GM19025 (cell line): ENCODE results near the gene JKAMP.

Experiments
- ATAC-seq: cut with Tn5 transposase; IDR thresholded peaks from one replicate; pipeline ENCODE4 v1.9.1; 2021; ENCODE audit warnings: mild to moderate bottlenecking, low read depth, moderate library complexity; ENCODE audit not compliant: unreplicated experiment

JKAMP gene

DNA sequence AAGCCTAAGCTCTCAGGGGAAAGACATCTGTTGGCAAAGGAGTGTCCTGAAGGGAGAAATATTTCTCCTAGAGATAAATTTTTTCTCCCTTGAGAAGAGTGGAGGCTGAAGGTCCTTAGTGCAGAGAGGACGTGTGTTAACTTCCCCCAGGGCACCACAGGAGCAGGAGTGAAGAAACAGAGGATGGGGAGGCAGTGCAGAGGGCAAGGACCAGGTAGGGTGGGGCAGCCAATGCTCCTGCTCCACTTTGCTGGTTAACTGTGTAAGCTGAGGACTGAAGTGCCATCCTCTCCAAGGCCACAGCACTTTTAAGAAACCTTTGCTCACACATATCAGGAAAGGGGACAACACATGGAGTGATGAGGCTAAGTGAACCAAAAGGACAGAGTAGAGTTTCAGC lies 4.2 kb upstream of the JKAMP start:
- ATAC-seq, result no peak

DNA sequence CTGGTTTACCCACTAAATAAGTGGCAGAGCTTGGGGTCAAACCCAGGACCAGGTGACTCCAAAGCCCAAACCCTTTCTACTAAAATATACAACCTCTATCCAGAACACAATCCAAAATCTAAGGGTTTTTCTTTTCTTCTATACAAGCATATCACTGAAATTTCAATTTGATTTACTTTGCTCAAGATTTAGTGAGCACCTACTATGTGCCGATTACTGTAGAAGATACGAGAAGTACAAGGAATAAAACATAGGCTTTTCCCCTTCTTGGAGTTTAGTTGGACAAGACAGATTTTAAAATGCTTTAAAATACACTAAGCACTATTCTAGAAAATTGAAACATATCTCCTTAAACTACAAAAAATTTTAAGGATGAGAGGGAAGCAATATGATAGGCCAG lies 2.9 kb upstream of the JKAMP start:
- ATAC-seq, result no peak

DNA sequence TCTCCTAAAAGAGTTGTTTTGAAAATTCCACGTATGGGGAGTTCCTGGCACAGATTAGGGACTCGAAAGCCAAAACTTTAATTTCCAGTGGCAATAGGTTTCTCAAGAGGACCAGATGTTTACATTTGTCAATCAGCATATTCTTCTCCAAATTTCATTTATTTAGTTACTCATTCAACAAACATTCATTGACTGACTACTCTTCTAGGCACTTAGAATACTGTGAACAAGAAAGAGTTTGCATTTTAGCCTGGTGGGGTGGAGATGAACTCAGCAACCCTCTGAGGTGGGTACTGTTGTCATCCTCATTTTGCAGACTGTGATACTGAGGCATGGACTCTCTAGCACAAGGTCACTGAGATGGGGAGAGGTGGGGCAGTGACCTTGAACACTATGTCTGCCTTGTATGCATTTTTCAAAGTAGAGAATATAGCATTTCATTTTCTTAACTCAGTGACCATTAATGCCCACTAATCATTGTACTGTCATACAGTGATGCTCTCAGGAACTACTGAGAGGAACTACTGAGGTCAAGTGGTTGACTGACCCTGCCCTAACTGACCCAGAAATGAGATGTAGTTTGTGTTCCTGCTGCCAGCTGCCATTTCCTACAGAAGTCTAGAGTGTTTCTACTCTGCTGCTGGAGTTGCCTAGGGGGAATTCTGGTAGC lies 2.3 kb upstream of the JKAMP start:
- no peak for ATAC-seq

DNA sequence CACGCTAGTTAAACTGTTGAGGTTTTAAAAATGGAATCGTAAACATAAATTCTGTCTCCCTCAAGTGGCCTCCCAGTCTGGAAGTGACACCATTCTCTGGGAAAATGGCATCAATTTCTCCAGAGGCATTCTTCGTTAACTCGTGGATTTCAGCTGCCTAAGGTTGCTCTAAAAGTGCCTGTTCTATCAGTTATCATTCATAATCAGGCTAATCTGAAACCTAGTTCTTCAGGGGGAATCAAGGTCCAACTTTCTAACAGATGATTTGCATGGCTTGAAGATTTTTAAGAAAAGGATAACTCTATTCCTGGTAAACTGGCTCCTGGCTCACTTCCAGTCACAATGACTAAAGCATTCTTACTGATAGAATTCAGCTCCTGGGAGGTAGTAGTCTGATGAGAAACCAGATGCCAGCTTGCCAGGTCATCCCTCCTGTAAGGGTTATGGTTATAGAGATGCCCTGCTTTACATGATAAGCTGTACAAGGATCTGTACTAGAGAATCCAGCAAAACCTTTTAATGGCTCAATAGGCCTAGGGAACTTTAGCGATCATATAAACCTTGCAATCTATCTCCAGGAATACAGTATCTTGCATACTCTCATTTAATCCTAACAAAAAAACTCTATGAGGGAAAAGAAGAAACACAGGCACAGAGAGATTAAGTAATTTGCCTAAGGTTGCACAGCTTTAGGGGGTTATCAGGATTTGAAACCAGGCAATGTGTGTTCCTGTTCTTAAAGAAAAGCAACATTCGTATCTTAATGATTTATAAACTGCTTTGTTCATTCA lies 1.6 kb upstream of the JKAMP start:
- ATAC-seq, result no peak

- ATAC-seq, result no peak
Measured at GRCh38 chr14:59483363-59483762, 954 bp upstream of the JKAMP start.

DNA sequence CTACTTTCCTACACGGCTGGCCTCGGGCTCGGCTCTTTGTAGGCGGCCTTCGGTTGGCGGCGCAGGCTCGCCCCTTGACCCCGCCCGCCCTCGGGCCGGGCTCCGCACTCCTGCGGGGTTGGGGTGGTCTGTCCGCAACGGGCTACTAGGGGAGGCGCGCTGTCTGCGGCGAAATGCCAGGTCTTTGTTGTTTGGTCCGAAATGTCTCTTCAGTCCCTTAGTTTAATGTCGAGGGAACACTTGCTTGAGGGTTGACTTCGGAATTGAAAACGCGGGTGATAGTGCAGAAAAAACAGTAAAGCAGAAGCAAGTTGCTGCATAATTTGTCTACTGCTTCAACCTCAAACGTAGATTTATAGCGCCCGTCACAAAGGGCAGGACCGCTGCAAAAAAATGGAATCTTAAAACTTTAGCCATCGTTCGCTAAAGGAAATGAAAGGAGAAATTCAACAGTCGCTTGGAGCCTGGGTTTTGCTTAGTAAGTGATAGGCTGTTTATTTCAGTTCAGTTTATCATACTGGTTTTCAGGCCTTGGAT lies 390 bp downstream of the JKAMP start:
- ATAC-seq, result peak; percentile 41

DNA sequence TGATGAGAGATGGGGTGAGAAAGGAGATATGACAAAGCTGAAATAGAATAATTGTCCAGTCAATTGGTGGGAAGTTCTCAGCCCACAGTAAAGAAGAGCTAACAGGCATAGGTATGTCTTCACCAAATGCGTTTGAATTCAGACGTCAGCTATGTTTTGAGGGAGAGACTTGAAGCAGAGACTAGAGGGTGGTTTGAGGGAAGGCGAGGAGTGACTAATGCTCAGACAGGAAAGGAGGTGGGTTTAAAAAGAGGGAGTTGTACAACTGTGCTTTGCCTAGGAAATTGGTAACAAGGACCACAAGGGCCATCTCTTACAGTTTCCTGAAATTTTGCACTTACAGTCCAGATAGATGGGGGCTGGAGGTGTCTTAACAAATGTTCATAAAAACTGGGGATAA lies 6.4 kb downstream of the JKAMP start:
- ATAC-seq, result no peak

- no peak for ATAC-seq
Measured at GRCh38 chr14:59492384-59492783, 8.1 kb downstream of the JKAMP start.

DNA sequence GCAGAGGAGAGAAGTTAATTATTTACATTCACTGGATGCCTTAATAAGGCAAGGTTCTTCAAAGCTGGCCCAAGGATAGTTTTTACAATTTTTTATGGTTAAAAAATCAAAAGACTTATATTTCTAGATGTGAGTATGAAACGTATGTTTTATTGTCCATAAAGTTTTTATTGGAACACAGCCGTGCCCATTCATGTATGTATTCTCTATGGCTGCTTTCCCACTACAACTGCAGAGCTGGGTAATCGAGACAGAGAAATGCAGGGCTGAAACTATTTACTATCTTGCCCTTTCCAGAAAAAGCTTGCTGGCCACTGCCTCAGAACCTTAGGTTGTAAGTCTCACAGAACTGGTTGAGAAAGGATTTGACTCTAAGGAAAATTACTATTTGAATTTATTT lies 16.4 kb downstream of the JKAMP start:
- ATAC-seq, result no peak

DNA sequence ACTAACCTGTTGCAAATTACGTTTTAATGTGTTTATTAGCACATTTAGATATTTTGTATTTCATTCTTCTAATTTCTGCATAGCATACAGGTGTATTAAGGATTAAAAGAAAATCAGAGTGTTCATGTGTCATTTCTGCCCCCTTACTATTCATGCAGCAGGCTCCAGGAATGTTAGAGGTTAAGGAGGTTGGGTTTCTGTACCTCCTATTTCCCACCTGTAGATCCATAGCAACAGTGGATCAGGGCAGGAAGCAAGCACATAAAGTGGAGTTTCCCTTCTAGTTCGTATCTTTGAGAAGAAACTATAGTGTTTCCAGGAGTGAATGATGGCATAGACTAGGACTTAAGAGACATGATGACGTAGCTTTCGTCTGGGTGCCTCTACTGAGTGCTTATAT lies 18.9 kb downstream of the JKAMP start:
- ATAC-seq, result no peak

DNA sequence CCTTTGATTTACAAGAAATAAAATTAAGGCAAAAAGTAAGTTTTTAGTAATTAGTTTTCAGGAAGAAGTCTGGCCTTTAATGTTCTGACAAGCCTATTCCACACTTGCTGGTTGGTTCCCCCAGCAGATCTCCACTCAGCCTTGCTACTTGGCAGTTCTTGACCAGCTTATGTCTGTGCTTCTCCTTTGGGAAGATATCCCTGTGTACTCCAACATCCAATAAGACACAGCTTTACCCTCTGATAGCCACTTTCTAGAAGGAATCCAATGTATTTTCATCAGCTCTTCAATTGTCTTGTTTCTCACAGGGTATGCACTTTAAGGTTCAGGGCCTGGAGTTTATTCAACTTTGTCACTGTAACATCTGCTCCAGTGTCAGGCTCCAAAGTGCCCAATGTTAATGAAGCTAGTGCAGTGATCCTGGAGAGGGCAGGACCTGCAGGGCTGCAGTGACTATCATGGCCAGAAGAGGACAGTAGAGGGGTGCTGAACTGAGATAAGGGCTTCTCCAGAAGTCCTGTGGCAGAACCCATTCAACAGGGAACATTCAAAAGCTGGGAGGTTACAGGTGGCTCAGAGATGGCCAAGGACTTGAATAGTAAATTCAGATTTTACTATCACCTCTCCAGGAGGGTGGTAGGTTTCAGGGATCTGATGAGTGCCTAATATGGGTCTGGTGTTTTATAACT lies 22.9 kb downstream of the JKAMP start:
- ATAC-seq, result peak; percentile 66

GRCh38 chr14:59507752-59508103 lies 23.4 kb downstream of the JKAMP start:
- no peak for ATAC-seq

GRCh38 chr14:59509101-59509500 lies 24.8 kb downstream of the JKAMP start:
- no peak for ATAC-seq

GRCh38 chr14:59510001-59510400 lies 25.7 kb downstream of the JKAMP start:
- no peak for ATAC-seq

GRCh38 chr14:59510966-59511365 lies 26.6 kb downstream of the JKAMP start:
- no peak for ATAC-seq

DNA sequence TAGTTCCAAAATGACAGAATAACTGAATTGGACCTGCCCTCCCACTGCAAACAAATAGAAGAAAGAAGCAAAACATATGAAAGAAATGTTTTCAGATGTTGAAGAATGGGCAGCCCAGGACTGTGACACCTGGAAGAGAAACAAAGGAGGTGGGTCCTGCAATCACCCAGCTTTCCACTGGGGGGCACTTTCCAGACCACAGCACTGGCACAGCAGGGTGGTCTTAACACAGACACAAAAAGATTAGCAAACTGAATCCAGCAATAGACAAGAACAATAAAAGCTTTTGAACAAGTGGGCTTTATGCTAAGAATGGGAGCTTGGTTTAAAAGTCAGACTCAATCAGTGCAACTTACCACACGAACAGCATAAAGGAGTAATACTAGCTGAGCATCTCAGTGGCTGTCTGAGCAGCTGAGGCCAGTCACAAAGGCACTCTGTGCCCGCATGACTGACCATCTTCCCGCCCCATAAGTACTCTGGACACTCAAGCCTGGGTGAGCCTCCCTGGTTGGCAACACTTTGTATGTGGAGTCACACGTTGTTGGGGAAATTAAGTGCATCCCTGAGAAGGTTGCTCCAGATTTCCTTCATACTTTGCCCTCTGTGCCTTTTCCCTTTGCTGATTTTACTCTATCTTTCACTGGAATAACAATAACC lies 27.7 kb downstream of the JKAMP start:
- ATAC-seq, result no peak

DNA sequence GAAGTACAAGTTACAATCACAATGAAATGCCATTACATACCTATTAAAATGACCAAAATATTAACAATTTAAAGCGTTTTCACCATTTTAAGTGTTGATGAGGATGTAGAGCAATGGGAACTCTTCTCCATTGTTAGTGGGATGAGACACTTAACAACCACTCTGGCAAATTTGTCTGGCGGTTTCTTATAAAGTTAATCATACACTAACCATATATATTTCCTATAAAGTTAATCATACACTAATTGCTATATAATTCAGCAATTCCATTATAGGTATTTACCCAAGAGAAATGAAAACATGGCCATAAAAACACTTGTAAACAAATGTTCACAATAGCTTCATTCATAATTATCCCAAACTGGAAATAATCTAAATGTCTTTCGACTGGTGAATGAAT lies 35.9 kb downstream of the JKAMP start:
- no peak for ATAC-seq

DNA sequence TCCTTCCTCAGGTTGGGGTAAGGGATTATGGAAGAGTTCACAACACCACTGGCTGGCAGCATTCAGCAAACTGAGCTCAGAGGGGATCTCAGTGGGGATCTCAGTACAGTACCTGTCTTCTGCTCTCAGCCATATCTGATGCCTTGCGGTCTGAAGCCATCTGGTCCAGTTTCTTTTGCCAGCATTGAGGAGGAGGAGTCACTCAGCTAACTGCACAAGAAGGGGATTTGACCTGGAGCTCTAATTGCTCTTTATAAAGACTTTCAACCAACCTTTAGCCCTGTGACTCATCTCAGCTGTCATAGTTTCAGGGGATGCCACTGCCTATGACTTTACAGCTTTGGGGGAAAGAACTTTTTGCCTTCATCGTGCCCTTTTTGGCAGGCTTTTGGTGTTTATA lies 44.9 kb downstream of the JKAMP start:
- ATAC-seq, result no peak

DNA sequence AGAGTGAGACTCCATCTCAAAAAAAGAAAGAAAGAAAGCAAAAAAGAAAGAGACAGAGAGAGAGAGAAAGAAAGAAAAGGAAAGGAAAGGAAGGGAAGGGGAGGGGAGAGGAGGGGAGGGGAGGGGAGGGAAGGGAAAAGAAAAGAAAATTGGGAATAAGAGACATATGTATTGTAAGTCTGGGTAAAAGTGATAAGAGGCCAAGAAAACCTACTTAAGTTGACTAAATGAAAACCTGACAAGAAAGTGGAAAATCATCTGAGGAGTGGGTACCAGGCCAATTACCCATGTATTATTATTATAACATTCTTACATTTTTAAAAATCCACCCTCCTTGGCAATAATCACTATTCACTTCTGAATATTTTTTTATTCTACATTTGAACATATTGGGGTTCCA lies 46.0 kb downstream of the JKAMP start:
- no peak for ATAC-seq

DNA sequence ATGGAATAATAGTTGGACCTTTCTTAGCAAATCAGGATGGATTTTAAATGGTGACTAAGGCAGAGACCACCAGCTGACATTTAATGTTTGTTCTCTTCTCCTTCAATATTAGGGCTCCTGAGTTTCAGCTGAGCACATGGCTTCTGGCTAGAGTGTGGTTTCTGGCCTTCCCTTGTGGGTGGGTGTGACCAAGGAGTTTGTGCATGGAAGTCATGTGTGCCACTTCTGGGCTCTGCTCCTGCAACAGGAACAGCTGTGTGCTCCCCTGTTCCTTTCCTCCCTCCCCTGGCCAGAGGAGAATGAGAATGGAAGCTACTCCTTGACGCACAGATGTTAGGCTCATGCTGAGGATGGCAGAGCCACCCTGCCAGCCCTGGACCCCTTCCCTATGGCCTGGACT lies 48.1 kb downstream of the JKAMP start:
- no peak for ATAC-seq

DNA sequence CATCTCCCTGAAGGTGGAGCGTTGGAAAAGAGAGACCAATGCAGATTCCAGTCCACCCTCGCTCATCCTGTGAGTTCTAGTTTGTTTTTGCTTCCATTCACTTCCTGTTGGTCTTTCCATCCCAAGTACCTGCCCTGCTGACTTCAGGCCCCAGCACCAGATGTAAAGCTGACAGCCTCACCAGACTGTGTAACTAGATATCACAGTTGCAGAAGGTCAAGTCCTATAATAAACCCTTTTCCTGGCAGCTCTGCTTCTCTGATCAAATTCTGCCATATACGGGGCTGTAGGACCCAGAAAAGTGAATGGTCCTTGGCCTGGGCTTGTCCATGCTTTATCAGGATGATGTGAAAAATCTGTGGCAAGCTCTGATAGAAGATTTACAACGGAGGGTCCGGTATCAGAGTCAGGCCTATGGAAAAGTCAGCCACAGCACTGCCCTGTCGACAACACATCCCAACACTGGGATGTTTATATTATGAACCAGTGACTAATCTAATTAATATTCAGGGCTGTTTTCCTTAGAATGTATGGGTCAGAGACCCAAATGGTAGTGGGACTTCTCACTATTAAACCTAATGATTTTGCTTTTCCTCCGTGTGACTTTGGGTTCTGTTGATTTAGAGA lies 50.2 kb downstream of the JKAMP start:
- ATAC-seq, result no peak
